ENCODE data around the gene LAMTOR4.

The LAMTOR4 gene

GRCh38 chr7:100152937-100153666 lies 4.4 kb downstream of the LAMTOR4 start:
- in situ Hi-C loops (cut with HindIII; ENCODE audit: low sequenced_read_pairs): no loop called here

GRCh38 chr7:100153708-100154535 lies 5.2 kb downstream of the LAMTOR4 start:
- in situ Hi-C loops (cut with HindIII; ENCODE audit: low sequenced_read_pairs): no loop called here

- in situ Hi-C loops (cut with HindIII; ENCODE audit: low sequenced_read_pairs): no loop called here
Observed at GRCh38 chr7:100154651-100155491, 6.2 kb downstream of the LAMTOR4 start.

- in situ Hi-C loops (cut with HindIII; ENCODE audit: low sequenced_read_pairs): no loop called here
Observed at GRCh38 chr7:100155553-100156317, 7.0 kb downstream of the LAMTOR4 start.

- in situ Hi-C loops (cut with HindIII; ENCODE audit: low sequenced_read_pairs): no loop called here
Observed at GRCh38 chr7:100156331-100157068, 7.8 kb downstream of the LAMTOR4 start.

GRCh38 chr7:100157069-100157333 lies 8.3 kb downstream of the LAMTOR4 start:
- in situ Hi-C loops (cut with HindIII; ENCODE audit: low sequenced_read_pairs): no loop called here

- in situ Hi-C loops (cut with HindIII; ENCODE audit: low sequenced_read_pairs): no loop called here
Observed at GRCh38 chr7:100157334-100158228, 8.9 kb downstream of the LAMTOR4 start.

GRCh38 chr7:100158229-100159098 lies 9.7 kb downstream of the LAMTOR4 start, which contains the start of gene TRAPPC14:
Gene TRAPPC14, minus strand, starts transcription at chr7:100158723. Its CDS starts 224 bp downstream, at chr7:100158499.
- in situ Hi-C loops (cut with HindIII; ENCODE audit: low sequenced_read_pairs): no loop called here

GRCh38 chr7:100159099-100159623 lies 10.4 kb downstream of the LAMTOR4 start:
- in situ Hi-C loops (cut with HindIII; ENCODE audit: low sequenced_read_pairs): no loop called here

GRCh38 chr7:100160067-100160466 lies 11.3 kb downstream of the LAMTOR4 start:
- in situ Hi-C loops (cut with HindIII; ENCODE audit: low sequenced_read_pairs): no loop called here

- in situ Hi-C loops (cut with HindIII; ENCODE audit: low sequenced_read_pairs): no loop called here
Observed at GRCh38 chr7:100163006-100163531, 14.4 kb downstream of the LAMTOR4 start.

GRCh38 chr7:100163871-100164270 lies 15.2 kb downstream of the LAMTOR4 start:
- in situ Hi-C loops (cut with HindIII; ENCODE audit: low sequenced_read_pairs): no loop called here

- in situ Hi-C loops (cut with HindIII; ENCODE audit: low sequenced_read_pairs): no loop called here
Observed at GRCh38 chr7:100166317-100166940, 17.7 kb downstream of the LAMTOR4 start.

- in situ Hi-C loops (cut with HindIII; ENCODE audit: low sequenced_read_pairs): no loop called here
Observed at GRCh38 chr7:100166970-100167911, 18.5 kb downstream of the LAMTOR4 start.

GRCh38 chr7:100167912-100168323 lies 19.2 kb downstream of the LAMTOR4 start:
- in situ Hi-C loops (cut with HindIII; ENCODE audit: low sequenced_read_pairs): no loop called here
